NB4 (cell line): ENCODE measurements around the gene FAM204A.

Source experiments
- MYC ChIP-seq: IDR thresholded peaks from 2 replicates; pipeline ENCODE4 v1.6.1; 2011; ENCODE audit warnings: low read depth, low read length
- POLR2A ChIP-seq: IDR thresholded peaks from 2 replicates; pipeline ENCODE4 v1.6.1; 2011; ENCODE audit warnings: mild to moderate bottlenecking; ENCODE audit not compliant: insufficient read length; ENCODE audit errors: extremely low read depth
- TF ChIP-seq, protein P1 (sequence below): IDR thresholded peaks from one replicate; pipeline ENCODE4 v1.5.1; 2012; ENCODE audit warnings: low read depth, low read length
- TF ChIP-seq, protein P2 (sequence below): IDR thresholded peaks from 2 replicates; pipeline ENCODE4 v1.6.1; 2011; ENCODE audit warnings: low read depth, low read length

DNA sequence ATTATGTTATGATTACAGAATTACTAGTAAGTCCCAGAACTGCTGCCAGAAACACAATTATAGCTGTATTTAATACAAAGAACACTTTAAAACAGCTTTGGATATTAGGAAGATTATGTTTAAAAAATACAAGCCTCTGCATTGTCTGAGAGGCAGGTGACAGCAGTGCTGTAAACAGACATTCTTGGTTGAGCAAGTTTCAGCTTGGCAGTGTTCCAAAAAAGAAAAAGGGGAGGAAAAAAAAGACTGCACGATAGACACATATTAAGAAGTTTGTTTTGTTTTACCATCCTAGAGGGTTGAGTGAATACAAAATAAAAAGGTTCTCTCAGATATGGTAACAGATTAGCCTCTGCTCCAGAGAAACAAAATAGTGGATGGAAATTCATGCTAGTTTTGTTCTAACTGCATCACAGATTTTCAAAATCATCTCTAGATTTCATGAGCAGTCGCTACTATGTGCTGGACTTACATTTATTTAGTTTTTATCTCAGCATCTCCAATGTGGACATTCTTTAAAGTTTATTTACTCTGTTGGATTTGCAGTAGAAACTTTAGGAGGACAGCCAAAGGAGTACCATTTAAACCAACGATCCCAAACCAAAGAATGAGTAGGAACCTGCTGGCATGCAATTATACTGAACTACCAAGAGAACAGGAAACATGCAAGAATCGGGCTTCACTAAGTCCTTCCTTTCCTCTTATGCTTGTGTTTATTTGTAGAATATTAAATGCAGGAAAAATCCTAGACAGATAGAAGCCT, 9.0 kb downstream of the FAM204A start:
- TF ChIP-seq, protein P1, sequence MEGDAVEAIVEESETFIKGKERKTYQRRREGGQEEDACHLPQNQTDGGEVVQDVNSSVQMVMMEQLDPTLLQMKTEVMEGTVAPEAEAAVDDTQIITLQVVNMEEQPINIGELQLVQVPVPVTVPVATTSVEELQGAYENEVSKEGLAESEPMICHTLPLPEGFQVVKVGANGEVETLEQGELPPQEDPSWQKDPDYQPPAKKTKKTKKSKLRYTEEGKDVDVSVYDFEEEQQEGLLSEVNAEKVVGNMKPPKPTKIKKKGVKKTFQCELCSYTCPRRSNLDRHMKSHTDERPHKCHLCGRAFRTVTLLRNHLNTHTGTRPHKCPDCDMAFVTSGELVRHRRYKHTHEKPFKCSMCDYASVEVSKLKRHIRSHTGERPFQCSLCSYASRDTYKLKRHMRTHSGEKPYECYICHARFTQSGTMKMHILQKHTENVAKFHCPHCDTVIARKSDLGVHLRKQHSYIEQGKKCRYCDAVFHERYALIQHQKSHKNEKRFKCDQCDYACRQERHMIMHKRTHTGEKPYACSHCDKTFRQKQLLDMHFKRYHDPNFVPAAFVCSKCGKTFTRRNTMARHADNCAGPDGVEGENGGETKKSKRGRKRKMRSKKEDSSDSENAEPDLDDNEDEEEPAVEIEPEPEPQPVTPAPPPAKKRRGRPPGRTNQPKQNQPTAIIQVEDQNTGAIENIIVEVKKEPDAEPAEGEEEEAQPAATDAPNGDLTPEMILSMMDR = no peak
- TF ChIP-seq POLR2A = no peak
- TF ChIP-seq, protein P2, sequence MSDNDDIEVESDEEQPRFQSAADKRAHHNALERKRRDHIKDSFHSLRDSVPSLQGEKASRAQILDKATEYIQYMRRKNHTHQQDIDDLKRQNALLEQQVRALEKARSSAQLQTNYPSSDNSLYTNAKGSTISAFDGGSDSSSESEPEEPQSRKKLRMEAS = no peak
- no peak for TF ChIP-seq MYC
